Sigmoid colon (tissue), 4 donors: ENCODE data around the gene CTNND2.

Experiments
- EP300 ChIP-seq, 4 donors: sonication (generic); formaldehyde crosslinking; IDR thresholded peaks; one replicate each; pipeline ENCODE4 v1.6.1; 2017; ENCODE audit warnings: antibody characterized with exemption in 4 of 4
- POLR2A ChIP-seq, 2 donors: fragments of 450-650 bp; IDR thresholded peaks; one replicate each; pipeline ENCODE4 v1.6.1; 2016; ENCODE audit warnings: antibody characterized with exemption in 2 of 2, mild to moderate bottlenecking in 2 of 2, moderate library complexity in 2 of 2
- POLR2AphosphoS5 ChIP-seq, 4 donors: sonication (generic); formaldehyde crosslinking; IDR thresholded peaks; one replicate each; pipeline ENCODE4 v1.6.1; 2017; ENCODE audit warnings: antibody characterized with exemption in 4 of 4
- TF ChIP-seq, protein P1 (sequence below), 4 experiments: fragments of 450-650 bp in 3 of 4; fragments of 200-600 bp in 1 of 4; IDR thresholded peaks; one replicate each; pipeline ENCODE4 v1.5.1; 2016 to 2019; ENCODE audit warnings: antibody characterized with exemption in 4 of 4, mild to moderate bottlenecking in 3 of 4, moderate library complexity in 2 of 4

DNA sequence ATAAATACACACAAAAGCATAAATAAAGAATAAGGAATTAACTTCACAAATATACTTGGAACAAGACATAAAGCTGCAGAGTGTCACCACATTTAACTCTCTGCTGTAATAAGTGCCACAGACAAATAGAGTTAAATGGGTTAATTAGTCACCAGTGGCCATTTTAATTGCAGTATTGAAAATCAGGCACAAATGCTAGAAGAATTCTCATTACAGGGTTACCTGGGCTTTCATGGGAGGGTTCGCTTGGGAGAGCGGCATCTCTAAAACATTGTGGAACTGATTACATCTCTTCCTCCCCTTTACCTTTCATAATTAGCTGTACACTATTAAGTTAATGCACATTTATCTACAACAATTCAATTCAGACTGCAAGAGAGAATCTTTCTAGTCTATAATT, 637.9 kb downstream of the CTNND2 start:
- TF ChIP-seq, protein P1, sequence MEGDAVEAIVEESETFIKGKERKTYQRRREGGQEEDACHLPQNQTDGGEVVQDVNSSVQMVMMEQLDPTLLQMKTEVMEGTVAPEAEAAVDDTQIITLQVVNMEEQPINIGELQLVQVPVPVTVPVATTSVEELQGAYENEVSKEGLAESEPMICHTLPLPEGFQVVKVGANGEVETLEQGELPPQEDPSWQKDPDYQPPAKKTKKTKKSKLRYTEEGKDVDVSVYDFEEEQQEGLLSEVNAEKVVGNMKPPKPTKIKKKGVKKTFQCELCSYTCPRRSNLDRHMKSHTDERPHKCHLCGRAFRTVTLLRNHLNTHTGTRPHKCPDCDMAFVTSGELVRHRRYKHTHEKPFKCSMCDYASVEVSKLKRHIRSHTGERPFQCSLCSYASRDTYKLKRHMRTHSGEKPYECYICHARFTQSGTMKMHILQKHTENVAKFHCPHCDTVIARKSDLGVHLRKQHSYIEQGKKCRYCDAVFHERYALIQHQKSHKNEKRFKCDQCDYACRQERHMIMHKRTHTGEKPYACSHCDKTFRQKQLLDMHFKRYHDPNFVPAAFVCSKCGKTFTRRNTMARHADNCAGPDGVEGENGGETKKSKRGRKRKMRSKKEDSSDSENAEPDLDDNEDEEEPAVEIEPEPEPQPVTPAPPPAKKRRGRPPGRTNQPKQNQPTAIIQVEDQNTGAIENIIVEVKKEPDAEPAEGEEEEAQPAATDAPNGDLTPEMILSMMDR (IDR thresholded peaks at IDR 0.05), result no peak
- TF ChIP-seq POLR2AphosphoS5 (IDR thresholded peaks at IDR 0.05) (no peak), POLR2A (IDR thresholded peaks at IDR 0.05) (no peak), EP300 (IDR thresholded peaks at IDR 0.05) (no peak)
